Epithelial cell of prostate (primary cell): Measurements from ENCODE around the gene JUN.
"Not testable (repeated sequence)": the region's sequence is repeated elsewhere in the genome, so short reads cannot be mapped to it uniquely, and the experiment has no call there.

ENCODE experiments used
- DNase-seq: peaks from one replicate; pipeline ENCODE4 v3.0.0-alpha.2; 2011; ENCODE audit warnings: low read depth, low spot score
- H3K27ac ChIP-seq: fragments of 450-650 bp; 2 replicates; pipeline ENCODE4 v1.5.1; 2017; ENCODE audit warnings: mild to moderate bottlenecking

The JUN gene

DNA sequence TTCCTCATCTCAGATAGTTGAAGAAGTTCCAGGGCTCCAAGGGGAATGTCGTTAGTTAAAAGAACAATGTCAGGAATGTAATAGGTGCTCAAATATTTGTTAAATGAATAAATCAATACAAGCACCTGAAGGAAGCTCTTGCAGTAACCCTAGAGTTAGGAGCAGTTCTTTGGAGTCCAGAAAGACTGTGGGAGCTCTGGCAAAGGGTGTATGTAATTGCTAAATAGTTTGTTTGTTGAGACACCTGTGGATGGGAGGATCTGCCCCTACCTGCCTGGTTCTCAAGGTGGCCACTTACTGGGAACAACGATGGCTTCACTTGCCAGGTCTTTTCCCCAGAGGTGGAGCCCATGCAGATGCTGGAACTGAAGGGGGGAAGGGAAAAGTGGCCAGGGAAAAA is 27.5 kb upstream of the JUN start:
- no peak for DNase-seq
- peak overlapping the region; percentile 95 for H3K27ac ChIP-seq

DNA sequence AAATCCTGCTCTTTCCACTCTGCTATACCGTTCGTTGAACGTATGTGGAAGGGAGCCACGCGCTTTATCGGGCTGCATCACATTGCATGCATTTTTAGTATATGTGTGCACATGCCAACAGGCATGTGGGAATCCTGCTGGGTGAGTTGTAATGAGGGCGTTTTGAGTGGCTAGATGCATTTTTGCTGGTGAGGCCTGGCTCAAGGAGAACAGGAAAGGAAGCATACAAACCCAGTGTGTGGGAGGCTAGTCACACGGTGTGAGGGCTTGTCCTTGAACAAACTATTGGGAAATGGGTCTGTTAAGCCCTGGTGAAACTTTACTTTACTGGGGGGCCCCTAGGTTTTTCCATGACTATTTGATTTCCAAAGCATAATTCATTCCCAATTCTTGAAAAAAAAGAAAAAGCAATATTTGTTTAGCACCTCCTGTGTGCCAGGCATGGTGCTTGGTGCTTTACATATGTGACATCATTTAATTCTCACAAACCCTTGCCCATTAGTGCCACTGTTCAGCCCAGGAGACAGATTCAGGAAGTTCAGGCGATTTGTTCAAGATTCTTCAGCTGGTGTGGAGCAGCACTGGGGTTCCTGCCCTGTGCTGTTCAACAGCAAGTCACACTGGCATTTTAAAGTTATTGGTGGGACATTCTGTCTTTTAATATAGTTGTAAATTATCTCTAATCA is 25.6 kb upstream of the JUN start:
- H3K27ac ChIP-seq: peak overlapping the region; percentile 95
- DNase-seq: no peak

DNA sequence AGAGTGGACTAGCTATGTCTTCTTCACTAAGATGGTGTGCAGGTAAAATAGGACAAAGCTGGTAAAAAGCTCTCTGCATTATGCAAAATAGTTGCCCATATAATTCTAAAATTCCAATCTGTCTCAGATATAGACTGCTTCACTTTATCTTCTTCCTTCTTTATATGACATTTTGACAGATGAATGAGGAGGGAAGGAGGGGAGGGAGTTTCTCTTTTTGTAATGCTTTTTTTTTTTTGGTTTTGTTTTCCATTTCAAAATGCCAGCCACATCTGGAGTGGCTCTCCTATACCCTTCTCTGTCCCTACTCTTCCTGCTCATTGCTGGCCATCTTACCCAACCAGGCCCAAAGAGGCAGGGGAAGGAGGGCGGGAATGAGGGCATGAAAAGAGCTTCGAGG is 24.2 kb upstream of the JUN start:
- DNase-seq: no peak
- no peak overlapping the region for H3K27ac ChIP-seq

DNA sequence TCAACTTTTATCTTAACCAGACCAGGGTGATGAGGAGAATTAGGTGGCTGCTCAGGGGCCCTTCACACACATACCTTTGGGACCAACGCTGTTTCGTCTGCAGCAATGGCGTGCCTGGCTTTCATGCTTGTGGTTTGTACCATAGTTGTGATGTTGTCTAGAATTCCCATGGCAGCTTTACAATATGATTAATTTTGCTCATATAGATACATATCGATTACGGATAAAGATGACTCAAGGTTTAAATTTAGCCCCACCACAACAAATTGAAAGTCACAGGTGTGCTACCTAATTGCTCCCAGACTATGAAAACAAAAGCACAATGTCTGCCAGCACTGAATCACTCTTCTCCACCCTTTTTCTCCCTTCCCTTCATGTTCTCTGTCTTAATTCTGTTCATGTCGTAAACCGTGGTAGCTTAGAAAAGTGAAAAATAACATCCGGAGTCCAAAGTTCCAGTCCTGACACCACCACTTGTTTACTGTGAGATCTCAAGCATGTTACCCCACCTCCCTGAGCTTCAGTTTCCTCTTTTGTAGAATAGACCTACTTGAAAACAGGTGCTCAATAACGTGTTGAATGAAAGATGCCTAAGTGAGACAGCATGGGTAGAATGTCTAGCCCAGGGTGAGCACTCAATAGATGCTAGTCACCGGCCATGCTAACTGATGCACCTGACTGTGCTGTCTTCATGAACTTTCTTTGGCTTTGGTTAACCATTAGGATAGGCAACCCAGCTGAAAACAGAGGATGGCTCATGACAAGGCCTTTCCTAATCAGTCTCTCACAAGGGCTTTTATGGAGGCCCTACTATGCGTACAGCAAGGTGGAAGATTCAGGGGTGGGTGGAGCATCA is 22.1 kb upstream of the JUN start:
- H3K27ac ChIP-seq: no peak overlapping the region
- no peak for DNase-seq

DNA sequence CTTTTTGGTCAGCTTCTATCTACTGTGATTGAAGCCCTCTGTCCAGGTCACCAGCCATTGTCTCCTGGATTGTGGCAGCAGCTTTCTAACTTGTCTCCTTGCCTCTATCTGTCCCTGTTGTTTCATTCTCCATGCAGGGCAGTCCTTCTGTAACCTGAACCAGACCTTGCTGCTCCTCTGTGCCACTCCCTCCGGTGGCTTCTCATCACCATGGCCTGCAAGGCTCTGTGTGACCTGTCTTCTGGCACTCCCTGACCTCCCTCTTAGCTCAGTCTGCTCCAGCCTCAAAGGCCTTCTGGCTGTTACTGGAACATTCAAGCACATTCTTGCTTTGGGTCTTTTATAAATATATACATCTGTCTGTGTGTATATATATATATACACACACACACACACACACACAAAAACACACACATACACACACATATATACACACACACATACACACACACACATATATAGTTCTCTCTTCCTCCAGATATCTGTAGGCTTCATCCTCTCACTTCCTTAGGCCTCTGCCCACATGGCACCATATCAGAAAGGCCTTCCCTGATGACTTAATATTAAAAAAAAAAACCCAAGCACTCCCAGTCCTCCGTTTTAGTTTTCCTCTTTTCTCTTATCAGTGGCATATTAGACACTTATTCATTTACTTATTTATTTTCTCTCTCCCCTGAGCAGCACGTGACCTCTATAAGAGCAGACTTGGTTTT is 21.2 kb upstream of the JUN start:
- DNase-seq: no peak
- no peak overlapping the region for H3K27ac ChIP-seq

DNA sequence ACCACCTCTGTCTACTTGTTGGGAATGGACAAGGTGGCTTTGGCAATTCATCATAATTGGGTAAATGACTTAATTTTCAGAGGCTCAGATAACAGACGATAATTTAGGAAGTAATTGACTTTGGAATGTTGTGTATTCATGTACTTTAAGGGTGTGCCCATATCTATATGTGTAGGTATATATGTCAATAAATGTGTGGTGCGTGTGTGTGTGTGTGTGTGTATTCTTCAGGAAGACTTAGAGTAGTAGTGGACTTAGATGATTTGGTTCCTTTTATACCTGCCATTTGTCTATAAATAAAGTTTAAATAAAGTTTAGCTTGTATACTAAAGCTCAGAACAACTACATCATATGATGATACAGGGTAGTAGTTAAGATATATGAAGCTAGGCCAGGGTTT is 20.0 kb upstream of the JUN start:
- no peak overlapping the region for H3K27ac ChIP-seq

DNA sequence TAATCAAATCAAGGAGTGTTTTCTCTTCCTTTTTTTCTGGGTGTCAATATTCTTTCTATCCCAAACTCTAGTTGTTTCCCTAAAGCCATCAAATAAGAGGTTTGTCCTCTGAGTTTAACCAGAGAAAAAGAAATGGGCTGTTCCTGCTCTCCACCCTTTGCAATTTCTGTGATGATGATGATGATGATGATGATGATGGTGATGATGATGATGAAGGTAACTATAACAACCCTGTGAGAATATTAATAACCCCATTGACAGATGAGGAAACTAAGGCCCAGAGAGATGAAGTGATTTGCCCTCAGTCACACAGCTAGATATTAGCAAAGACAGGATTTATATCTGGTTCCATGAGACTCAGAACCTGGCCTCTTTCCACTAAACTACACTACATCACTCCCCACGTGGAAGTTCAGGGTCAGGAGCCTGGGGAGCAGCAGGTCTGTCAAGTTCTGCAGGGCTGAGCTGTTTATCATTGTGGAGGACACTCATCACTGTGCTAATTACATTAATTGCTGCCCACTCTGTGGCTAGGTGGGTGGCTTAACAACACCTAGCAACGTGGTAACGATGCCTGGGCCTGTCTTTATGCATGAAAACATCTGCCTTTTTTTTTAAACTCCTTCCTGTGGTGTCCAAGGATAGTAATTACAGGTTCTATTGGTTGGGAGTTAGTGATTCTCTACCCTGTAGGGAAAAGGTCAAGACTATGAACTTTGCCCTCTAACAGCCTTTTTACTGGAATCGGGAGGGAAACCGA is 19.0 kb upstream of the JUN start:
- no peak overlapping the region for H3K27ac ChIP-seq
- DNase-seq: no peak

More for the DNA sequence above, 20.0 kb upstream of the JUN start:
- no peak for DNase-seq

DNA sequence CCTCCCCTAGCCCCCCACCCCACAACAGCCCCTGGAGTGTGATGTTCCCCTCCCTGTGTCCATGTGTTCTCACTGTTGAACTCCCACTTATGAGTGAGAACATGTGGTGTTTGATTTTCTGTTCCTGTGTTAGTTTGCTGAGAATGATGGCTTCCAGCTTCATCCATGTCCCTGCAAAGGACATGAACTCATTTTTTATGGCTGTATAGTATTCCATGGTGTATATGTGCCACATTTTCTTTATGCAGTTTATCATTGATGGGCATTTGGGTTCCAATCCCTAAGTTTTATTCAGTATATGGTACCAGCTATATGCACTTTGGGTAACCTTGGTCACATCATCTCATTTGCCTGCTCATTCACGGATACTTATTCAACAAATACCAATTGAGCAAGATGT is 17.4 kb upstream of the JUN start:
- DNase-seq: not testable (repeated sequence)

DNA sequence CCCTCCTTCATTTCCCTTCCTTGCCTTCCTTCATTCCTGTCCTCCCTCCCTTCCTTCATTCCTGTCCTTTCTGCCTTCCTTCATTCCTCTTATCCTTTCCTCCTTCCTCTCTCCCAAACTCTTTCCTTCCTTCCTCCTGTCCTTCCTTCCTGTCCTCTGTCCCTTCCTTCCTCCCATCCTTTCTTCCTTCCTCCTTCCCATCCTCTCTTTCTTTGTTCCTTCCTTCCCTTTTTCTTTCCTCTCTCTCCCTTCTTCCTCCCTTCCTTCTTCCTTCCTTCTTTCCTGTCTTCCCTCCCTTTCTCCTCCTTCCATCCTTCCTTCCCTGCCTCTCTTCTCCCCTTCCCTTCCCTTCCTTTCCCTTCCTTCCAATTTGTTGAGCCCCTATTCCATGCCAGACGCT is 15.8 kb upstream of the JUN start:
- DNase-seq: no peak
- no peak overlapping the region for H3K27ac ChIP-seq

More for the DNA sequence above, 17.4 kb upstream of the JUN start:
- H3K27ac ChIP-seq: not testable (repeated sequence)

DNA sequence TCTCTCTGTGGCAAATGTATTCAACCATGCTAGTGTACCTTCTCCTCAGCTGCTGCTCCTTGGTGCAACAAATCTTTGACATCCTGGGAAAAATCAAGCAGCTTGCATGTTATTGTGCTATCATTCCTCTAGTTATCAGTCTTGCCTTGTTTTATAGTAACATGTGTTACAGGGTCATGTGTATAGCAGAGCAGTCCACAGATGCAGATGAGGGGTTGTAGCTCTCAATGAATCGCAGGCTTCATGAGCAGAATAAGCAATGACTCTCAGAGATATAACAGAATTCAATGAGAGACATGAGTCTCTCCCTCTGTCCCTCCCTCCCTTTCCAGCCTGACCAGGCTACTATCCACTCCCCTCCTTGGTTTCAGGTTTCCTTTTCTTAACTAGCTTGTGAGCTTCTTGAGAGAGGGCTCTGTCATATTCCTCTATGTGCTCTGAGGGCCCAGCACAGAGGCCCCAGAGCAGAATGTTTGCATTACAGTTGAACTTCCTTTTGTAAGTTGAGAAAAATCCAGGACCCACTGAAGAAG is 15.1 kb upstream of the JUN start:
- DNase-seq: no peak
- H3K27ac ChIP-seq: no peak overlapping the region

DNA sequence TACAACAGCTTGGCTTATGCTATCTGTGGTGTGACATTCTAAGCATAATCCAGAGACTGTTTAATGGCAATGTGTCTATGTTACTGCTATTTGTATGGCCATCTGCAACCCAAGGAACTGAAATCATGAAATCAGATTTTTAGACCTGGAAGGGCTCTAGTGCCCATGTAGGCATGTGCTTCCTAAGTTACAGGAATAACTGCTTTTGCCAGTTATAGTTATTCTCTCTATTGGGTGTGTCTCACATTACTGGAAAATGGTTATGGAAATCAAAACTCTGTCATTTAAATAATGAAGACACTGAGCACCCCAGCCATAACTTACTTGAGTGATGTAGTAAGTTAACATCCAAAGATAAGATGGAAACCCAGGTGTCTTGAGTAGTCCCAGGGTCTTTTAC is 12.6 kb upstream of the JUN start:
- H3K27ac ChIP-seq: no peak overlapping the region
- no peak for DNase-seq

DNA sequence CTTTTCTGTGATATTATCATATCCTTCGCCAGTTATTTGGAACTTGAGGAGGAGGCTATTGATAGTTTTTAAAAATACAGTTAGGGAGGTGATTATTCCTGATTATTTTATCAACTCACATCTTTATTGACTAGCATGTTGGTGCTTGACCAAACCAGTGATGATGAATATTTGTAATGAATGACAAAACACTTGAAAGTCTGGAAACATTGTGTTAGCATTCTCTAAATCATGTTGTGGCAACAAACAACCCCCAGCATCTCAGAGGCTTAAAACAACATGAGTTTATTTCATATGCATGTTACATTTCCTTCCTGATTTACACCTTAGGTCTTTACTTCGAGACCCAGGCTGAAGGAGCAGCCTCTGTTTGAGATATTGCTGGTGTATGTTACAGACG is 10.7 kb upstream of the JUN start:
- DNase-seq: no peak
- no peak overlapping the region for H3K27ac ChIP-seq

DNA sequence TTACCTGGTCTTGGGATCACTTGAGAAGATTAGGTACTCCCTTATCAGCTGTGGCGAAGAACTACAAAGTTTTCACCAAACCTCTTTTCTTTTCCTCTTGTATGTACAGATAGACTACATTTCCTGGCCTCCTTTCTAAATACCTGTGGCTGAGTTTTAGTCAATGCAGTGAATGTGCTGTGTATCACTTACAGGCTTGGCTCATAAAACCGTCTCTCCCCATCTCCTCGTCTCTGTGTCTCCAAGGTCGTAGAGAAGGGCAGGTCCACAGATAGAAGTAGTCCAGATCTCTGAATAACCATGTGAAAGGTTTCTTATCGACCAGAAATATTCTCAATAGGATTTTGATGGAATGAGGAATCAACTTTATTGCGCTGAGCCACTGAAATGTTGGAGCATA is 9.0 kb upstream of the JUN start:
- no peak for DNase-seq
- H3K27ac ChIP-seq: no peak overlapping the region

DNA sequence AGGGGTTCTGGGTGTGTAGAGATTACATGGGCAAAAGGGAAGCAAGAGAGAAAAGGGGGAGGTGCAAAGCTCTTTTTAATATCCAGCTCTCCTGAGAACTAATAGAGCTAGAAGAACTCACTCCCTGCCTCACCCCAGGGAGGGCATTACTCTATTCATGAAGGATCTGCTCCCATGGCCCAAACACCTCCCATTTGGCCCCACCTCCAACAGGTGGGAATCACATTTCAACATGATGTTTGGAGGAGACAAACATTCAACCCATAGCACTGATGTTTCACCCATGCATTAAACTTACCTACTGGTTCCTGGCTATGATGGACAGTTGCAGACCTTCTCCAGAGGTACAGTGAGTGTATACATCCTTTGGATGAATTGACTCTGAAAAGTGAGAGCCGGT is 7.3 kb upstream of the JUN start:
- DNase-seq: no peak
- no peak overlapping the region for H3K27ac ChIP-seq

DNA sequence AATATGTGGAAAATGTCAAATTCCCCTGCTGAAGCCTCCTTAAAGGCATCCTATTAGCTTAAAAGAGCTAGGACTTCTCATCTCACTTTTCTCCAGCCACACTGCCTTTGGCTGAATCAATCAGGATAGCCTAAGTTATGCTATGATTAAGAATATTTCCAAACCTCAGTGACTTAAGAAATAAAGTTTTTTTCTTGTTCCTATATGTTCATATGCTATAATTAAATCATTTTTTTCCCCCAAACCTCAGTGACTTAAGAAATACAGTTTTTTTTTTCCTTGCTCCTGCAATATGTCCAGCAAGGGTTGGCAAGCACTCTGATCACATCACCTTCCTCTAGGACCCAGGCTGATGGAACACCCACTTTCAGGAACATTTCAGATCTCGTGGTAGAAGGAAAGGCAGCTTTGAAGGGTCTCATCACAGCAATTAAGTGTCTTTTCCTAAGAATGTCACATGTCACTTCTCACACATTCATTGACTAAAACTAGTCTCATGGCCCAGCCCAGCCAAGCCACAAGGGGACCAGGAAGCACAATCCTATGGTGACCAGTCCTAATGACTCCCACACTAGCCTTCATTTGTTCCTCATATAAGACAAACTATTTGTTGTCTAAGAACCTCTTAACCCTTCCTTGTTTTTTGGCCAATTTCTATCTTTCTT is 6.3 kb upstream of the JUN start:
- H3K27ac ChIP-seq: peak overlapping the region; percentile 55
- no peak for DNase-seq

DNA sequence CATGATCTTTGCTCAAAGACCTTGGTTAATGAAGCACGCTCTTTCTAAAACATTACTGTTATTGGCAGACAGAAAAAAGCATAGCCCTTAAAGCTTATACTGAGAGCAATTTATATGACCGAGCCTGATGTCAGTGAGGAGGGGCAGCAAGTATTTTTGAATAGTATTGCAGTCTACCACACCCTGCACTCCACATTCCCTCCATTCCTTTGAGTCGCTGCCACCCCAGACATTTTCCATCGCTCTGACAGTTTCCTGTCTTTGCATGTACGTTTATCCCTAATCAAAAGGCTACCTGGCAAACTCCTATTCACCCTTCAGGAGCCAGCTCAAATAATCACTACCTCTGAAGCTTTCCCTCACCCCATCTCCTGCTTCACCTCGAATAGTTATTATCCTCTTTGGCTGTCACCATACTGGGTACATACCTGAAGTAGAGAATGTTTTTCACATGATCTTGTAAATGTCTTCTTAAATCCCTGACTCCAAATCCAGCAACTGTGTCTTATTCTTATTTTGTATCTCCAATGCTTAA is 5.5 kb upstream of the JUN start:
- DNase-seq: no peak
- peak overlapping the region; percentile 55 for H3K27ac ChIP-seq

DNA sequence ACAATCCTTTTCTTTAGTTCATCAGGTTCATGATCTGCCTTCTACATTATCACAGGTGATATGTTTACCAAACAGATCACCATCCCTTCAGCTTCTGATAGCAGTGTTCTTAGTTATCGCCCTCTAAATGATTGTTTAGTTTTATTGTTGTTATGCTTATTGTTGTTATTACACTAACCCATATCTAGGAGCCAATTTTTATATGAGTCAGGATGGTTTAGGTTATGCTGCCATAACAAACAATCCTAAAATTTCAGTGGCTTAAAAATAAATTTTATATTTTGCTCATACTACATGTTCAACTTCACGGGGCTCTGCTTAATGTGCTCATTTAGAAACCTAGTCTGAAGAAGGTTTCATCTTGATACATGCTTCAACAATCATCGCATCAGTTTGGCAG is 4.4 kb upstream of the JUN start:
- no peak for DNase-seq
- H3K27ac ChIP-seq: no peak overlapping the region

DNA sequence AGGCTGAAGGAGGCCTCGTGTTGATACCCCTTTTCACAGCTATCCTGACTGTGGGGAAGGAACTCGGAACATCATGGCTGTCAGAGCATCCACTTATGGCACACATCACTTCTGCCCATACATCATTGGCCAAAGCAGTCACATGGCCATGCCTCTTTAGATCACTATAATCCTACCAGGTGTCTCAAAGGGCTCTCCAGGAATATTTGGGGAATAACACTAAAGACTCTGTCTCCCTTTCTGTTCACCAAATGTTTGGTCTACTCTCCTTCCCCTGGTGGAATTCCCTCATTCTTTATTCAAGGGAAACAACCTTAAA is 3.0 kb upstream of the JUN start:
- no peak for DNase-seq
- no peak overlapping the region for H3K27ac ChIP-seq

DNA sequence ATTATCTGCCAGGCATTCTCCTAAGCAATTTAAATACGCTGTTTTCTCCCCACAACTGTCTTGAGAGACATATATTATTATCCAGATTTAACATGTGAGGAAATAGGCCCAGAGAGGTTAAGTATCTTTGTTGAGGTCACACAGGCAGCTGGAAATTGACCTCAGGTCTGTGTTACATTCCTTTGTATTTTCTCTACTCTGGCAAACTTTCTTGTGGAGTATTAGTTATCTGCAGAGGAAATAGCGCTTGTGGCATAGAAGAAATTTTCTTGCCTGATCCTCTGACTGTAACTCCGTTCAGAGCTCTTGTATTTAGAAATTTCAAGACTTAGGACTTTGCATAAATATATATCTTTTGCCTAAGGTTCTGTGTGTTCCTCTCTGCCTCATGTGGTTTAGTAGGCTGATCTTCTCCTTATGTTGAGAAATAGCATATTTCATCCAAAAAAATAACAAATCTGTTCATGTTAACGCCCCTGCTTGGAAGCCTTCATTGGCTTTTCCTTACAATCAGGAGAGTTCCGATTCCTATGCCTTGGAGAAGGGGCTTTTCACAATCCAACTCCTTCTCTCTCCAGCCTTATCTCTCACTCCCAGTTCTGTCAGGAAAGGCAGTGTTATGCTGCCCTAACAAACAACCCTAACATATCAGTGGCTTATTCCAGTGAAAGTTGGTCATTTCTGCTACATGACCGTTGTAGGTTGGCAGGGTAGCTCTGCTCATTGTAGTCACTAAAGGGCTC is 2.5 kb upstream of the JUN start:
- H3K27ac ChIP-seq: peak overlapping the region; percentile 97
- no peak for DNase-seq
